H1 (cell line): ENCODE results near the gene ABLIM1. TPM values are rescaled to one million over a fixed set of nuclear protein-coding genes. Genes with fewer than 3 reads are reported as not detected.

Experiments
- CTCF ChIA-PET: fragments of 300-600 bp; sonication (Branson Sonifier 250); formaldehyde crosslinking; loops from one replicate; lab custom pipeline; 2021; ENCODE audit not compliant: partially characterized antibody; lab: Charles Lee
- POLR2A ChIA-PET: fragments of 300-600 bp; sonication (Branson Sonifier 250); formaldehyde crosslinking; loops from one replicate; lab custom pipeline; 2021; ENCODE audit warnings: inconsistent platforms; ENCODE audit not compliant: partially characterized antibody; lab: Charles Lee
- DNase-seq, 2 experiments: peaks; one replicate each; pipeline versions ENCODE4 v3.0.0 to v3.0.0-alpha.2; 2010 to 2022; ENCODE audit warnings: low spot score in 2 of 2, low read depth in 1 of 2, mixed read lengths in 1 of 2
- FAIRE-seq: peaks from 2 replicates; lab custom pipeline; 2011; peaks lifted over from hg19 to GRCh38; lab: Jason Lieb, UNC
- H2AFZ ChIP-seq: 2 replicates; pipeline ENCODE4 v1.8.1; 2012; ENCODE audit warnings: low read length, inconsistent platforms
- H2AK5ac ChIP-seq: 2 replicates; pipeline ENCODE4 v1.6.1; 2013; ENCODE audit warnings: low read depth, low read length
- H2BK120ac ChIP-seq: replicated peaks from 2 replicates; pipeline ENCODE3; 2013; ENCODE audit warnings: low read depth, low read length, inconsistent platforms
- H2BK12ac ChIP-seq: 2 replicates; pipeline ENCODE4 v1.6.1; 2013; ENCODE audit warnings: low read depth, low read length
- H2BK15ac ChIP-seq: 2 replicates; pipeline ENCODE4 v1.6.1; 2013; ENCODE audit warnings: low read length
- H2BK20ac ChIP-seq: 2 replicates; pipeline ENCODE4 v1.6.1; 2013; ENCODE audit warnings: low read length
- H2BK5ac ChIP-seq: 2 replicates; pipeline ENCODE4 v1.6.1; 2013; ENCODE audit warnings: low read depth, low read length
- H3K14ac ChIP-seq: 2 replicates; pipeline ENCODE4 v1.6.1; 2013; ENCODE audit warnings: inconsistent platforms; ENCODE audit not compliant: insufficient read length
- H3K18ac ChIP-seq: 2 replicates; pipeline ENCODE4 v1.6.1; 2013; ENCODE audit warnings: low read length; ENCODE audit errors: extremely low read depth
- H3K23ac ChIP-seq: 2 replicates; pipeline ENCODE4 v1.6.1; 2013; ENCODE audit warnings: inconsistent platforms; ENCODE audit not compliant: insufficient read length
- H3K23me2 ChIP-seq: 2 replicates; pipeline ENCODE4 v1.6.1; 2013; ENCODE audit warnings: low read depth, low read length
- H3K27ac ChIP-seq: 2 replicates; pipeline ENCODE4 v1.6.1; 2011; ENCODE audit warnings: low read depth, low read length, inconsistent platforms
- H3K27me3 ChIP-seq, 4 experiments: replicated peaks in 1 of 4; 1 replicate in 1 of 4; 2 replicates in 3 of 4; pipeline versions ENCODE4 v1.6.1 to v1.8.1; 2011 to 2013; ENCODE audit warnings: low read length in 3 of 4, mild to moderate bottlenecking in 3 of 4, inconsistent platforms in 2 of 4, mixed read lengths in 2 of 4, moderate library complexity in 1 of 4; ENCODE audit not compliant: control insufficient read depth in 3 of 4, insufficient read depth in 3 of 4; ENCODE audit errors: extremely low read depth in 1 of 4
- H3K36me3 ChIP-seq, 4 experiments: 2 replicates each; pipeline versions ENCODE4 v1.6.1 to v1.8.1; 2011 to 2013; ENCODE audit warnings: mild to moderate bottlenecking in 4 of 4, low read length in 3 of 4, moderate library complexity in 2 of 4, control low read depth in 1 of 4, inconsistent platforms in 1 of 4; ENCODE audit not compliant: insufficient read depth in 4 of 4, control insufficient read depth in 2 of 4
- H3K4ac ChIP-seq: replicated peaks from 2 replicates; pipeline ENCODE3; 2013; ENCODE audit warnings: low read length, low read depth, mixed read lengths, inconsistent platforms; ENCODE audit not compliant: insufficient read length
- H3K4me1 ChIP-seq, 4 experiments: replicated peaks in 1 of 4; 1 replicate in 1 of 4; 2 replicates in 3 of 4; pipeline versions ENCODE4 v1.6.1 to v1.8.1; 2011 to 2013; ENCODE audit warnings: low read length in 3 of 4, inconsistent platforms in 2 of 4, mixed read lengths in 1 of 4; ENCODE audit not compliant: insufficient read depth in 4 of 4, control insufficient read depth in 3 of 4
- H3K4me2 ChIP-seq, 2 experiments: 2 replicates each; pipeline versions ENCODE4 v1.6.1 to v1.8.1; 2011 to 2013; ENCODE audit warnings: low read depth in 2 of 2, low read length in 2 of 2, control low read depth in 1 of 2, inconsistent platforms in 1 of 2, mild to moderate bottlenecking in 1 of 2; ENCODE audit not compliant: insufficient read depth in 1 of 2
- H3K4me3 ChIP-seq, 4 experiments: fragments of 200-600, 300-600 bp in 1 of 4; sonication (generic), shearing (Covaris generic), sonication (Bioruptor Twin) in 1 of 4; 2 replicates each; pipeline versions ENCODE4 v1.5.1 to v1.8.1; 2011 to 2016; ENCODE audit warnings: low read length in 4 of 4, low read depth in 3 of 4, control low read depth in 2 of 4, inconsistent platforms in 2 of 4, mild to moderate bottlenecking in 2 of 4, mixed read lengths in 1 of 4, moderate library complexity in 1 of 4; ENCODE audit not compliant: insufficient read depth in 2 of 4; ENCODE audit errors: extremely low read depth in 1 of 4
- H3K56ac ChIP-seq: replicated peaks from 2 replicates; pipeline ENCODE3; 2013; ENCODE audit warnings: low read depth, mild to moderate bottlenecking, mixed read lengths, low read length, inconsistent platforms; ENCODE audit not compliant: insufficient read length
- H3K79me1 ChIP-seq: 2 replicates; pipeline ENCODE4 v1.6.1; 2013; ENCODE audit warnings: low read depth, low read length, control low read depth
- H3K79me2 ChIP-seq, 2 experiments: 2 replicates each; pipeline versions ENCODE4 v1.6.1 to v1.8.1; 2012 to 2013; ENCODE audit warnings: low read length in 2 of 2, mild to moderate bottlenecking in 2 of 2, inconsistent platforms in 1 of 2; ENCODE audit not compliant: insufficient read depth in 2 of 2, control insufficient read depth in 1 of 2
- H3K9ac ChIP-seq, 4 experiments: replicated peaks in 1 of 4; 1 replicate in 1 of 4; 2 replicates in 3 of 4; pipeline versions ENCODE4 v1.6.1 to v1.8.1; 2011 to 2013; ENCODE audit warnings: low read depth in 3 of 4, low read length in 3 of 4, control low read depth in 2 of 4, mild to moderate bottlenecking in 2 of 4, moderate library complexity in 2 of 4, inconsistent platforms in 1 of 4; ENCODE audit errors: extremely low read depth in 1 of 4
- H3K9me3 ChIP-seq, 2 experiments: 2 replicates each; pipeline versions ENCODE4 v1.6.1 to v1.8.1; 2012 to 2013; ENCODE audit warnings: mild to moderate bottlenecking in 2 of 2, moderate library complexity in 2 of 2, control low read depth in 1 of 2, inconsistent platforms in 1 of 2, low read depth in 1 of 2, low read length in 1 of 2, mixed read lengths in 1 of 2; ENCODE audit not compliant: insufficient read depth in 2 of 2
- H4K20me1 ChIP-seq, 2 experiments: replicated peaks in 1 of 2; 2 replicates each; pipeline versions ENCODE3 to v1.8.1; 2011 to 2013; ENCODE audit warnings: inconsistent platforms in 2 of 2, low read length in 2 of 2, mild to moderate bottlenecking in 1 of 2; ENCODE audit not compliant: insufficient read depth in 2 of 2, control insufficient read depth in 1 of 2
- H4K5ac ChIP-seq: 2 replicates; pipeline ENCODE4 v1.6.1; 2013; ENCODE audit warnings: low read length, low read depth, mixed read lengths, inconsistent platforms; ENCODE audit not compliant: insufficient read length
- H4K8ac ChIP-seq: 2 replicates; pipeline ENCODE4 v1.8.0; 2013; ENCODE audit warnings: mild to moderate bottlenecking, moderate library complexity, low read length, inconsistent platforms; ENCODE audit not compliant: insufficient read depth; ENCODE audit errors: extremely low read depth
- H4K91ac ChIP-seq: replicated peaks from 2 replicates; pipeline ENCODE3; 2013; ENCODE audit warnings: low read length, mixed read lengths, inconsistent platforms; ENCODE audit not compliant: insufficient read length
- CBX5 ChIP-seq: fragments of 300-800, 300-1000 bp; sonication (generic); IDR thresholded peaks from 2 replicates; pipeline ENCODE4 v1.7.1; 2016; ENCODE audit warnings: antibody characterized with exemption, low read length, low read depth
- EGR1 ChIP-seq: IDR thresholded peaks from 2 replicates; pipeline ENCODE4 v1.6.1; 2011; ENCODE audit warnings: low read depth, low read length, borderline replicate concordance
- GABPA ChIP-seq: IDR thresholded peaks from 2 replicates; pipeline ENCODE4 v1.6.1; 2011; ENCODE audit warnings: mild to moderate bottlenecking, low read length, moderate library complexity, borderline replicate concordance; ENCODE audit not compliant: insufficient read depth
- GTF2F1 ChIP-seq: IDR thresholded peaks from 2 replicates; pipeline ENCODE4 v1.6.1; 2012; ENCODE audit warnings: low read depth, low read length, improper control_type of control experiment, borderline replicate concordance
- JUND ChIP-seq: IDR thresholded peaks from 2 replicates; pipeline ENCODE4 v1.6.1; 2011; ENCODE audit warnings: mild to moderate bottlenecking, improper control_type of control experiment, low read length
- MAFK ChIP-seq: IDR thresholded peaks from 2 replicates; pipeline ENCODE4 v1.6.1; 2012; ENCODE audit warnings: low read depth, mild to moderate bottlenecking, improper control_type of control experiment, low read length
- POLR2AphosphoS5 ChIP-seq: IDR thresholded peaks from 2 replicates; pipeline ENCODE4 v1.6.1; 2011; ENCODE audit warnings: low read depth, low read length
- POU5F1 ChIP-seq: IDR thresholded peaks from 2 replicates; pipeline ENCODE4 v1.6.1; 2011; ENCODE audit warnings: low read depth, mild to moderate bottlenecking, low read length, moderate library complexity
- RXRA ChIP-seq: IDR thresholded peaks from 2 replicates; pipeline ENCODE4 v1.6.1; 2011; ENCODE audit warnings: low read depth, mild to moderate bottlenecking, low read length, moderate library complexity; ENCODE audit not compliant: insufficient read depth
- SIX5 ChIP-seq: IDR thresholded peaks from 2 replicates; pipeline ENCODE4 v1.6.1; 2011; ENCODE audit warnings: mild to moderate bottlenecking, low read depth, low read length
- SP2 ChIP-seq: IDR thresholded peaks from 2 replicates; pipeline ENCODE4 v1.6.1; 2012; ENCODE audit warnings: mild to moderate bottlenecking, low read length, inconsistent platforms
- TAF7 ChIP-seq: optimal IDR thresholded peaks from 2 replicates; pipeline ENCODE3; 2011; ENCODE audit warnings: low read depth, mild to moderate bottlenecking, inconsistent platforms, low read length, moderate library complexity, borderline replicate concordance
- TCF12 ChIP-seq: IDR thresholded peaks from 2 replicates; pipeline ENCODE4 v1.6.1; 2011; ENCODE audit warnings: low read depth, mild to moderate bottlenecking, low read length
- WGBS, 2 experiments: shearing (Covaris generic) in 1 of 2; methylation state at CpG; one replicate each; pipeline versions ENCODE4 v1.1.6 to v1.1.7; 2013 to 2015; ENCODE audit warnings: low lambda C conversion rate in 2 of 2, mixed read lengths in 2 of 2, inconsistent platforms in 1 of 2, low coverage in 1 of 2, missing lambda C conversion rate in 1 of 2; ENCODE audit not compliant: insufficient replicate concordance in 2 of 2, insufficient coverage in 1 of 2, insufficient read length in 1 of 2; ENCODE audit errors: extremely low coverage in 1 of 2, missing lambda C conversion rate in 1 of 2; 5-methylcytosine and 5-hydroxymethylcytosine counted together
- polyA plus RNA-seq, 7 experiments: library from polyadenylated mRNA; depleted of rRNA in 3 of 7; stranded (reverse) in 5 of 7; unstranded in 2 of 7; fragments of >200 nt in 5 of 7; fragments of 200-250 nt in 2 of 7; gene quantifications; 1 replicate in 5 of 7; 2 replicates in 1 of 7; 4 replicates in 1 of 7; pipeline versions ENCODE4 v1.2.1 to v1.2.3, GENCODE V29; 2011 to 2013; ENCODE audit warnings: missing spikeins in 2 of 7, mixed read lengths in 2 of 7
- total RNA-seq: library from RNA; stranded (reverse); fragmentation: NEBNext Ultra II Directional; extraction: Animal tissue kit (Norgen Biotek cat#: 25700); gene quantifications from 2 replicates; pipeline ENCODE4 v1.2.1, GENCODE V29; 2021
- TF ChIP-seq, protein P1 (sequence below): IDR thresholded peaks from 2 replicates; pipeline ENCODE4 v1.6.1; 2012; ENCODE audit warnings: inconsistent platforms

The ABLIM1 gene
- total and polyA plus RNA-seq, 2 of the 8 experiments (the other 6 are each of a cell fraction or from before 2014, with no cell fraction given): 51.2 to 51.7 TPM

DNA sequence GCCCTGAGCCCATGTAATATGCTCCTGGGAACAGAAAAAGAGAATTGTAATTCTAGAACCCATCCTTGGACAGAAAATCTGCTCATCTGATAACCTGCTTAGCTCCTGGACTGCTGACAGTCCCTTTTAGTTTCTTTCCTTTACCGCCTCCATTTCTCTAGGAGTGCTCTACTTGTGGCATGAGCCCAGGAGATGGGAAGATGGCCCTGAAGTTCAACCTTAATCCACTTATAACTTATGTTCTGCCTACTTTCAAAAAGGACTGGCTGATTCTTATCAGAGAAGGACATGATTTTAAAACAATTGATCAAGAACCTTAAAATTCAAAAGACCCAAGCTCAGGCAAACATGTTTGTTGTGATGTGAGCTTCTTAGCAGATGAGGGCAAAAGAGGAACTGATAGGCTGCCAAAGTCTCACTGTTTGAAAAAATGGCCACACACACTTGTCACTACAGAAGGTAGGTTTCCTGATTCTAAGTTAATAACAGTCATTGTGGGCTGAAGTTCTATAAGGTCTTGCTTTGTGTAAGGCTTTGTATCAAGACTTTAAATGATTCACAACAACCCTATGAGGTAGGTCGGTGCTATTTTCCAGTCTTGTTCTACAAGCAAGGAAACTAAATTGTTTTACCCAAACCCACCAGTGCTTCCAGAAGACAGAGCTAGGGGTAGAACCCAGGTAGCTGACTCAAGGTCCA, 159.5 kb downstream of the ABLIM1 start:
- Histone ChIP-seq H3K14ac (no peak overlapping the region), H3K4me2 (no peak overlapping the region), H3K27me3 (no peaks in the 10 kb centered on the region), H2BK120ac (no peak overlapping the region), H3K79me2 (0 out of 4 replicates have a peak, but pooled peaks cover 0 to 8% of the 10 kb centered on the region in 2 experiments), H3K4me3 (no peak overlapping the region), H4K20me1 (peaks cover 2 to 3% of the 10 kb centered on the region in 2 experiments), H2BK15ac (no peak overlapping the region), H3K9ac (no peak overlapping the region), H4K5ac (no peak overlapping the region), H3K18ac (no peak overlapping the region), H2AK5ac (no peak overlapping the region), H3K79me1 (0 out of 2 replicates have a peak, but pooled peaks cover 3% of the 10 kb centered on the region), H3K4me1 (peaks cover 0 to 5% (median 0%) of the 10 kb centered on the region in 4 experiments; a peak in 2 of 7 replicates), H3K9me3 (no peaks in the 10 kb centered on the region), H3K4ac (no peak overlapping the region), H4K8ac (no peak overlapping the region), H2BK12ac (no peak overlapping the region), H4K91ac (no peak overlapping the region), H2BK20ac (no peak overlapping the region), H2AFZ (no peak overlapping the region), H3K23me2 (peaks cover 4% of the 10 kb centered on the region; the same call in 1 of the 2 replicates), H2BK5ac (no peak overlapping the region), H3K23ac (no peak overlapping the region), H3K27ac (no peak overlapping the region), H3K56ac (no peak overlapping the region), H3K36me3 (no peaks in the 10 kb centered on the region)
- CTCF ChIA-PET: interaction anchor here (0.7 to 2.9 kb wide), 9 partner anchors 8 to 197 kb away, joined by 3 to 15 read pairs (median 3); no protein-coding TSS in a partner anchor
- no peak for TF ChIP-seq TCF12
- TF ChIP-seq EGR1: no peak
- TF ChIP-seq SP2: no peak
- no peak for TF ChIP-seq POLR2AphosphoS5
- TF ChIP-seq, protein P1, sequence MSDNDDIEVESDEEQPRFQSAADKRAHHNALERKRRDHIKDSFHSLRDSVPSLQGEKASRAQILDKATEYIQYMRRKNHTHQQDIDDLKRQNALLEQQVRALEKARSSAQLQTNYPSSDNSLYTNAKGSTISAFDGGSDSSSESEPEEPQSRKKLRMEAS: no peak
- TF ChIP-seq CBX5: no peak
- no peak for TF ChIP-seq RXRA
- no peak for TF ChIP-seq JUND
- no peak for TF ChIP-seq SIX5
- TF ChIP-seq POU5F1: no peak
- no peak for TF ChIP-seq TAF7
- TF ChIP-seq MAFK: no peak
- TF ChIP-seq GTF2F1: no peak
- no peak for TF ChIP-seq GABPA
- DNase-seq: no peak
- FAIRE-seq: no peak
- POLR2A ChIA-PET: no interaction called here
- 88% methylated on average over 2 of the region's 2 CpGs; no CpG with 5 or more reads in 1 of the 2 experiments for WGBS, 2 experiments
